CD14-positive monocyte (primary cell): ENCODE data around the gene RAB40C. TPM values are rescaled to one million over a fixed set of nuclear protein-coding genes. Genes with fewer than 3 reads are reported as not detected.

ENCODE experiments used
- DNase-seq, 3 donors: peaks; one replicate each; pipeline ENCODE4 v3.0.0-alpha.2; 2011 to 2022
- H2AFZ ChIP-seq: 2 replicates; pipeline ENCODE4 v1.6.0; 2012; ENCODE audit warnings: mild to moderate bottlenecking, low read depth, low read length, inconsistent platforms; ENCODE audit not compliant: insufficient read depth, poor library complexity, severe bottlenecking
- H3K27ac ChIP-seq, 2 donors: 1 replicate in 1 of 2; 2 replicates in 1 of 2; pipeline ENCODE4 v1.5.1; 2012 to 2013; ENCODE audit warnings: low read length in 2 of 2, control low read depth in 1 of 2, inconsistent platforms in 1 of 2, low read depth in 1 of 2, mild to moderate bottlenecking in 1 of 2
- H3K27me3 ChIP-seq, 2 donors: one replicate each; pipeline versions ENCODE4 v1.6.0 to v1.6.1; 2011 to 2013; ENCODE audit warnings: low read length in 2 of 2; ENCODE audit not compliant: control insufficient read depth in 2 of 2, insufficient read depth in 2 of 2
- H3K36me3 ChIP-seq, 2 donors: replicated peaks in 1 of 2; 1 replicate in 1 of 2; 2 replicates in 1 of 2; pipeline versions ENCODE4 v1.5.1 to v1.6.1; 2012 to 2013; ENCODE audit warnings: low read length in 2 of 2, control low read depth in 1 of 2, inconsistent platforms in 1 of 2, mild to moderate bottlenecking in 1 of 2; ENCODE audit not compliant: insufficient read depth in 2 of 2, control insufficient read depth in 1 of 2
- H3K4me1 ChIP-seq, 2 donors: 1 replicate in 1 of 2; 2 replicates in 1 of 2; pipeline versions ENCODE4 v1.5.1 to v1.6.1; 2012 to 2013; ENCODE audit warnings: low read length in 2 of 2, control low read depth in 1 of 2, inconsistent platforms in 1 of 2, mild to moderate bottlenecking in 1 of 2, moderate library complexity in 1 of 2; ENCODE audit not compliant: insufficient read depth in 2 of 2, control insufficient read depth in 1 of 2
- H3K4me2 ChIP-seq: replicated peaks from 2 replicates; pipeline ENCODE3; 2012; ENCODE audit warnings: low read length, moderate library complexity, mild to moderate bottlenecking; ENCODE audit not compliant: poor library complexity, severe bottlenecking; ENCODE audit errors: extremely low read depth
- H3K4me3 ChIP-seq, 3 experiments: fragments of 200-600 bp in 1 of 3; sonication (generic) in 1 of 3; replicated peaks in 1 of 3; 1 replicate in 2 of 3; 2 replicates in 1 of 3; pipeline ENCODE4 v1.5.1; 2011 to 2013; ENCODE audit warnings: low read length in 3 of 3, mild to moderate bottlenecking in 3 of 3, control low read depth in 2 of 3, low read depth in 2 of 3, inconsistent platforms in 1 of 3, moderate library complexity in 1 of 3
- H3K79me2 ChIP-seq: 2 replicates; pipeline ENCODE4 v1.6.0; 2012; ENCODE audit warnings: mild to moderate bottlenecking, control low read depth, inconsistent platforms, low read length, moderate library complexity; ENCODE audit not compliant: insufficient read depth
- H3K9ac ChIP-seq: 2 replicates; pipeline ENCODE4 v1.6.0; 2017; ENCODE audit warnings: low read length, mild to moderate bottlenecking; ENCODE audit not compliant: insufficient read depth, poor library complexity, severe bottlenecking
- H3K9me3 ChIP-seq, 2 donors: replicated peaks in 1 of 2; 1 replicate in 1 of 2; 2 replicates in 1 of 2; pipeline versions ENCODE4 v1.5.1 to v1.6.1; 2012 to 2013; ENCODE audit warnings: low read length in 2 of 2, control low read depth in 1 of 2; ENCODE audit not compliant: control insufficient read depth in 1 of 2, insufficient read depth in 1 of 2
- H4K20me1 ChIP-seq: 2 replicates; pipeline ENCODE4 v1.6.0; 2012; ENCODE audit warnings: mild to moderate bottlenecking, low read length, control low read depth, moderate library complexity; ENCODE audit not compliant: insufficient read depth
- H3K27ac Mint-ChIP-seq, 7 donors: one replicate each; pipeline ENCODE4 v1.8.0; 2020; ENCODE audit warnings: mild to moderate bottlenecking in 7 of 7, mixed read lengths in 7 of 7, moderate library complexity in 6 of 7, inconsistent platforms in 2 of 7
- H3K27me3 Mint-ChIP-seq, 3 donors: one replicate each; pipeline ENCODE4 v1.8.0; 2021 to 2022; ENCODE audit warnings: low read depth in 3 of 3, mild to moderate bottlenecking in 3 of 3, mixed read lengths in 3 of 3, moderate library complexity in 3 of 3, inconsistent platforms in 1 of 3
- H3K36me3 Mint-ChIP-seq, 2 donors: one replicate each; pipeline ENCODE4 v1.8.0; 2020; ENCODE audit warnings: mixed read lengths in 2 of 2, inconsistent platforms in 1 of 2, mild to moderate bottlenecking in 1 of 2
- H3K4me1 Mint-ChIP-seq: one replicate; pipeline ENCODE4 v1.8.0; 2020; ENCODE audit warnings: mild to moderate bottlenecking, mixed read lengths
- H3K4me3 Mint-ChIP-seq, 2 donors: one replicate each; pipeline ENCODE4 v1.8.0; 2020; ENCODE audit warnings: mild to moderate bottlenecking in 2 of 2, mixed read lengths in 2 of 2, moderate library complexity in 1 of 2
- H3K9me3 Mint-ChIP-seq, 7 donors: one replicate each; pipeline ENCODE4 v1.8.0; 2020 to 2022; ENCODE audit warnings: mixed read lengths in 7 of 7, mild to moderate bottlenecking in 6 of 7, moderate library complexity in 6 of 7, inconsistent platforms in 2 of 7
- WGBS: methylation state at CpG from one replicate; pipeline ENCODE4 v1.1.5; 2013; ENCODE audit warnings: missing lambda C conversion rate; ENCODE audit not compliant: insufficient coverage; 5-methylcytosine and 5-hydroxymethylcytosine counted together
- intact Hi-C, 2 donors: fragments of 100-400 bp; cut with micrococcal nuclease; formaldehyde crosslinking; loops; one replicate each; pipeline versions ENCODE4 v1.15.0 to v1.15.1; 2023
- polyA plus RNA-seq, 3 donors: library from polyadenylated mRNA; depleted of rRNA in 1 of 3; unstranded in 2 of 3; stranded (reverse) in 1 of 3; fragments of 300-500 nt in 2 of 3; fragments of >200 nt in 1 of 3; fragmentation: Illumina TruSeq in 2 of 3; gene quantifications; 1 replicate in 2 of 3; 2 replicates in 1 of 3; pipeline ENCODE4 v1.2.3, GENCODE V29; 2012 to 2021
- TF ChIP-seq, protein P1 (sequence below): fragments of 200-600 bp; IDR thresholded peaks from one replicate; pipeline ENCODE4 v1.8.0; 2022; ENCODE audit warnings: antibody characterized with exemption, mild to moderate bottlenecking

RAB40C gene
- polyA plus RNA-seq, 3 donors, result 10.0 to 22.6 (median 10.9) TPM

DNA sequence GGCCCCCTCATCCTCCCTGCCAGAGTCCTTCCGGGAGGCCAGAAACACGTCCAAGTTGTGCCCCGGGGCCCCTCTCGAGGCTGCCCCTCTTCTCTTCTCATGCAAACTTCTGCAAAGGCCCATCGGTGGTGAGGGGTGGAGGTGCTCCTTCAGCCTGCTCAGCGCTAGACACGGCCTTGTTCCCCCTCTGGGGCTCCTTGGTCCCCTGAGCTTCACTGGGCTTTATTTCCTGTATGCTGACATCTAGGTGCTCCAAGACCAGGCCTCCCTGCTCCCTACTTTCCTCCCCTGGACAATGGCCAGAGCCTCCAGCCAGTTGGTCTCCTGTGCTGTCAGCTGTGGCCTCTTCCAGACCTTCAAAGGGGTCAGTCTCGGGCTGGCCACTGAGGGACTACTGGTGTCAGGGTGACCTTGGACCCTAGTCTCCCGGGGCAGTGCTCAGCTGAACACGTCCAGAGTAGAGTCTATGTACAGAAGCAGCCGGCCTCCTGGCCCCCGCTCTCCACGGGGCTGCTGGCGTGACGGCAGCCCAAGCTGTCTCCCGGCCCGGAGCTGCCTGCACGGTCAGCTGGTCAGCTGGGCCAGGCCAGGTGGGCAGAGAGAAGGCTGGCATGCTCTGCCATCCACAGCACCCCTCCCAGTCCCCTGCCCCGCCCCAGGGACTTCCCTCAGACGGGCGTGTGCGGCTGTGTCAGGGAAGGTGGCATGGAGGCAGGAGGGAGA, 31.4 kb upstream of the RAB40C start:
- Histone ChIP-seq H2AFZ (no peak overlapping the region), H3K9me3 (no peaks in the 10 kb centered on the region), H3K36me3 (peaks cover 0 to 9% of the 10 kb centered on the region in 2 donors), H4K20me1 (no peaks in the 10 kb centered on the region), H3K27me3 (peaks cover 7 to 31% of the 10 kb centered on the region in 2 donors), H3K4me3 (no peak overlapping the region), H3K27ac (no peak overlapping the region), H3K4me2 (no peak overlapping the region), H3K9ac (no peak overlapping the region), H3K79me2 (no peaks in the 10 kb centered on the region), H3K4me1 (no peaks in the 10 kb centered on the region)
- DNase-seq, result no peak
- Mint-ChIP-seq H3K9me3 (peaks cover 0 to 3% (median 1%) of the 10 kb centered on the region in 7 donors), H3K4me1 (no peaks in the 10 kb centered on the region), H3K27ac (no peak overlapping the region), H3K36me3 (peaks cover 2 to 3% of the 10 kb centered on the region in 2 donors), H3K4me3 (peak overlapping the region in 1 of 2 donors; percentile 53), H3K27me3 (peaks cover 25 to 46% (median 45%) of the 10 kb centered on the region in 3 donors)
- TF ChIP-seq, protein P1, sequence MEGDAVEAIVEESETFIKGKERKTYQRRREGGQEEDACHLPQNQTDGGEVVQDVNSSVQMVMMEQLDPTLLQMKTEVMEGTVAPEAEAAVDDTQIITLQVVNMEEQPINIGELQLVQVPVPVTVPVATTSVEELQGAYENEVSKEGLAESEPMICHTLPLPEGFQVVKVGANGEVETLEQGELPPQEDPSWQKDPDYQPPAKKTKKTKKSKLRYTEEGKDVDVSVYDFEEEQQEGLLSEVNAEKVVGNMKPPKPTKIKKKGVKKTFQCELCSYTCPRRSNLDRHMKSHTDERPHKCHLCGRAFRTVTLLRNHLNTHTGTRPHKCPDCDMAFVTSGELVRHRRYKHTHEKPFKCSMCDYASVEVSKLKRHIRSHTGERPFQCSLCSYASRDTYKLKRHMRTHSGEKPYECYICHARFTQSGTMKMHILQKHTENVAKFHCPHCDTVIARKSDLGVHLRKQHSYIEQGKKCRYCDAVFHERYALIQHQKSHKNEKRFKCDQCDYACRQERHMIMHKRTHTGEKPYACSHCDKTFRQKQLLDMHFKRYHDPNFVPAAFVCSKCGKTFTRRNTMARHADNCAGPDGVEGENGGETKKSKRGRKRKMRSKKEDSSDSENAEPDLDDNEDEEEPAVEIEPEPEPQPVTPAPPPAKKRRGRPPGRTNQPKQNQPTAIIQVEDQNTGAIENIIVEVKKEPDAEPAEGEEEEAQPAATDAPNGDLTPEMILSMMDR, result no peak
- intact Hi-C loops, result no loop called here
- 75% methylated on average over 11 of the region's 22 CpGs for WGBS

DNA sequence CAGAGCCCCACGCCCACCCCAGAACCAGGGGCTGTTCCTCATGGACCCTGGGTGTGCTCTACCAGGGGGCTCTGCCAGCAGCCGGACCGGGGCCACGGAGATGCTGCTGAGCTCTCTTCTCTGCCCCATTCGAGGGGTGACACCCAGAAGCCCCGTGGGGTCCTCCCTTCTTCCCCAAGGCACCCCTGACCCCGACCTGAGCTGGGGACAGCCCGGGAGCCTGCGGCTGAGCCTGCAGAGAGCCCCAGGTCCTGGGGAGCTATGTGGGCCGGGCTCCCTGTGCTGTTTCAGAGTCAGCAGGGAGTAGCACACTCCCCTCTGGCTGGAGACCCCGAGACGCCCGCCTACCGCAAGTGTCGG, 30.9 kb upstream of the RAB40C start:
- H3K9me3 Mint-ChIP-seq, result peaks cover 0 to 3% (median 1%) of the 10 kb centered on the region in 7 donors
- TF ChIP-seq, protein P1, result no peak
- H3K79me2 ChIP-seq, result no peaks in the 10 kb centered on the region
- no peak overlapping the region for H3K4me3 ChIP-seq
- H3K4me2 ChIP-seq, result no peak overlapping the region
- H3K27me3 ChIP-seq, result peaks cover 7 to 31% of the 10 kb centered on the region in 2 donors
- no peak overlapping the region for H2AFZ ChIP-seq
- WGBS, result 94% methylated on average over 15 of the region's 15 CpGs
- no peaks in the 10 kb centered on the region for H4K20me1 ChIP-seq
- intact Hi-C loops, result no loop called here
- H3K27ac ChIP-seq, result no peak overlapping the region
- H3K9ac ChIP-seq, result no peak overlapping the region
- H3K4me1 ChIP-seq, result no peaks in the 10 kb centered on the region
- H3K27ac Mint-ChIP-seq, result no peak overlapping the region
- peaks cover 2 to 3% of the 10 kb centered on the region in 2 donors for H3K36me3 Mint-ChIP-seq
- no peaks in the 10 kb centered on the region for H3K4me1 Mint-ChIP-seq
- H3K4me3 Mint-ChIP-seq, result no peak overlapping the region
- H3K36me3 ChIP-seq, result peaks cover 0 to 4% of the 10 kb centered on the region in 2 donors
- no peak for DNase-seq
- H3K9me3 ChIP-seq, result no peaks in the 10 kb centered on the region
- peaks cover 25 to 46% (median 45%) of the 10 kb centered on the region in 3 donors for H3K27me3 Mint-ChIP-seq
